Tibial nerve (tissue), 4 donors: ENCODE results near the gene PTPRE. TPM values are rescaled to one million over a fixed set of nuclear protein-coding genes. Genes with fewer than 3 reads are reported as not detected.

Experiments
- DNase-seq, 2 donors: peaks; one replicate each; pipeline ENCODE4 v3.0.0-alpha.2; 2019; ENCODE audit warnings: low spot score in 2 of 2
- H3K27ac ChIP-seq, 4 donors: fragments of 200-600 bp; sonication (generic) in 3 of 4; one replicate each; pipeline ENCODE4 v1.5.1; 2017 to 2019; ENCODE audit warnings: mild to moderate bottlenecking in 1 of 4
- H3K27me3 ChIP-seq, 2 donors: fragments of 200-600 bp; sonication (generic) in 1 of 2; one replicate each; pipeline versions ENCODE4 v1.5.1 to v1.6.0; 2017 to 2019
- H3K36me3 ChIP-seq, 3 donors: fragments of 200-600 bp; sonication (generic); one replicate each; pipeline ENCODE4 v1.5.1; 2018 to 2019
- H3K4me1 ChIP-seq, 4 donors: fragments of 200-600 bp; sonication (generic) in 3 of 4; one replicate each; pipeline ENCODE4 v1.5.1; 2017 to 2019
- H3K4me3 ChIP-seq, 4 donors: fragments of 200-600 bp; sonication (generic) in 3 of 4; one replicate each; pipeline ENCODE4 v1.5.1; 2017 to 2019; ENCODE audit warnings: mild to moderate bottlenecking in 1 of 4, moderate library complexity in 1 of 4
- H3K9me3 ChIP-seq, 4 donors: fragments of 200-600 bp; sonication (generic) in 3 of 4; one replicate each; pipeline ENCODE4 v1.5.1; 2017 to 2019
- EP300 ChIP-seq, 2 donors: sonication (generic); formaldehyde crosslinking; IDR thresholded peaks; one replicate each; pipeline ENCODE4 v1.6.1; 2017; ENCODE audit warnings: antibody characterized with exemption in 2 of 2, mild to moderate bottlenecking in 1 of 2
- POLR2A ChIP-seq, 2 donors: fragments of 450-650 bp; IDR thresholded peaks; one replicate each; pipeline ENCODE4 v1.6.1; 2017; ENCODE audit warnings: antibody characterized with exemption in 2 of 2, mild to moderate bottlenecking in 2 of 2, moderate library complexity in 2 of 2
- WGBS, 2 donors: methylation state at CpG; one replicate each; pipeline ENCODE4 v1.1.5; 2018; 5-methylcytosine and 5-hydroxymethylcytosine counted together
- total RNA-seq, 4 donors: library from RNA; depleted of rRNA; stranded (reverse); fragments of >200 nt; gene quantifications; one replicate each; pipeline ENCODE4 v1.1.0, GENCODE V29; 2016
- TF ChIP-seq, protein P1 (sequence below), 5 experiments: fragments of 200-600 bp in 3 of 5; fragments of 450-650 bp in 2 of 5; sonication (generic) in 3 of 5; IDR thresholded peaks; one replicate each; pipeline ENCODE4 v1.5.1; 2016 to 2019; ENCODE audit warnings: antibody characterized with exemption in 5 of 5, mild to moderate bottlenecking in 3 of 5, moderate library complexity in 2 of 5

Gene PTPRE
- total RNA-seq, 4 donors from 2014 or later, result 19.0 to 38.1 (median 25.8) TPM

DNA sequence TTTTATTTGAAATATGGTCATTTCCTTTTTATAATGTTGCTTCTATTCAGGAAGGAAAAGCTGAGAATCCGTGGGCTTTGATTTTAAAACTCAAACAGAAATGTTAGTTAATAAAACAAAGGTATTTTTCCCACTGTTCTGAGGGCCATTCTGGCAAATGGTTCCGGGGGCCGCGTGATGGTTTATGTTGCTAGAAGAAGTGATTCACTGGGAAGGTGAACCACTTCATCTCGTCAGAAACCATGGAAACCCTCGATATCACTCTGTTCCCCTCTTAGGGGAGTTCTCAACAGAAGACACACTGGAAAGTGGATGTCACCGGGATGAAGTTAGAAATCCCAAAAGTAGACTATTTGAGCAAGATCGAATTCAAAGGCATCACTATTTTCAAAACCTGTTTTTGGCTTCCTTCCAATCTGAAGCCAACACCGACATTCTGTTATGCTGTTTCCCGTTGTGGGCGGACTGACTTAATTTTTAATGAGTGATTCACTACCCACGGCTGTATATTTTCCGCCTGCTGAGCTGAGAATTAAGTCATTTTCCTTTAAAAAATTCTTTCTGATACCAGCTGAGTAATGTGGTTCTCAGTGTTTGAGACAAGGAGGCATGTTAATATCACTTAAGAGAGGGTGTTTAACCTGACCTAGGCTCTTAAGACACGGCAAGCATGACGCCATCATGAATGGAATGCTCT is 84.1 kb downstream of the PTPRE start:
- no peak overlapping the region for H3K4me3 ChIP-seq

GRCh38 chr10:127991543-127992255 is 84.8 kb downstream of the PTPRE start:
- TF ChIP-seq EP300 (IDR thresholded peaks at IDR 0.05), result peak in 1 of 2 donors; percentile 2
- TF ChIP-seq, protein P1, sequence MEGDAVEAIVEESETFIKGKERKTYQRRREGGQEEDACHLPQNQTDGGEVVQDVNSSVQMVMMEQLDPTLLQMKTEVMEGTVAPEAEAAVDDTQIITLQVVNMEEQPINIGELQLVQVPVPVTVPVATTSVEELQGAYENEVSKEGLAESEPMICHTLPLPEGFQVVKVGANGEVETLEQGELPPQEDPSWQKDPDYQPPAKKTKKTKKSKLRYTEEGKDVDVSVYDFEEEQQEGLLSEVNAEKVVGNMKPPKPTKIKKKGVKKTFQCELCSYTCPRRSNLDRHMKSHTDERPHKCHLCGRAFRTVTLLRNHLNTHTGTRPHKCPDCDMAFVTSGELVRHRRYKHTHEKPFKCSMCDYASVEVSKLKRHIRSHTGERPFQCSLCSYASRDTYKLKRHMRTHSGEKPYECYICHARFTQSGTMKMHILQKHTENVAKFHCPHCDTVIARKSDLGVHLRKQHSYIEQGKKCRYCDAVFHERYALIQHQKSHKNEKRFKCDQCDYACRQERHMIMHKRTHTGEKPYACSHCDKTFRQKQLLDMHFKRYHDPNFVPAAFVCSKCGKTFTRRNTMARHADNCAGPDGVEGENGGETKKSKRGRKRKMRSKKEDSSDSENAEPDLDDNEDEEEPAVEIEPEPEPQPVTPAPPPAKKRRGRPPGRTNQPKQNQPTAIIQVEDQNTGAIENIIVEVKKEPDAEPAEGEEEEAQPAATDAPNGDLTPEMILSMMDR (IDR thresholded peaks at IDR 0.05), result no peak
- no peak for TF ChIP-seq POLR2A (IDR thresholded peaks at IDR 0.05)
- Histone ChIP-seq H3K27ac (peak overlapping the region; percentile 56 to 84 (median 68)), H3K4me3 (no peak overlapping the region), H3K4me1 (peaks cover 0 to 54% (median 12%) of the 10 kb centered on the region in 4 donors), H3K27me3 (no peaks in the 10 kb centered on the region), H3K9me3 (no peaks in the 10 kb centered on the region), H3K36me3 (no peaks in the 10 kb centered on the region)
- 58 to 71% methylated on average over 8 of the region's 8 CpGs for WGBS, 2 donors
- DNase-seq, result peak in 1 of 2 donors; percentile 45

More for the DNA sequence above, 84.1 kb downstream of the PTPRE start:
- H3K36me3 ChIP-seq, result no peaks in the 10 kb centered on the region
- no peak for DNase-seq
- TF ChIP-seq POLR2A (IDR thresholded peaks at IDR 0.05), result no peak
- peak in 1 of 2 donors; percentile 64 for TF ChIP-seq EP300 (IDR thresholded peaks at IDR 0.05)
- TF ChIP-seq, protein P1 (IDR thresholded peaks at IDR 0.05), result no peak
- H3K9me3 ChIP-seq, result no peaks in the 10 kb centered on the region
- H3K27ac ChIP-seq, result peak overlapping the region; percentile 27 to 84 (median 68)
- peaks cover 0 to 51% (median 9%) of the 10 kb centered on the region in 4 donors for H3K4me1 ChIP-seq
- WGBS, 2 donors, result 26 to 29% methylated on average over 15 of the region's 15 CpGs
- no peaks in the 10 kb centered on the region for H3K27me3 ChIP-seq

GRCh38 chr10:127992376-127992775 is 85.5 kb downstream of the PTPRE start:
- Histone ChIP-seq H3K27me3 (no peaks in the 10 kb centered on the region), H3K9me3 (no peaks in the 10 kb centered on the region), H3K36me3 (no peaks in the 10 kb centered on the region), H3K4me3 (no peak overlapping the region), H3K27ac (peak overlapping the region; percentile 56 to 84 (median 68)), H3K4me1 (peaks cover 0 to 61% (median 16%) of the 10 kb centered on the region in 4 donors)
- TF ChIP-seq POLR2A (IDR thresholded peaks at IDR 0.05), result no peak
- TF ChIP-seq EP300 (IDR thresholded peaks at IDR 0.05), result no peak
- DNase-seq, result no peak
- WGBS, 2 donors, result 84 to 87% methylated on average over 8 of the region's 8 CpGs

DNA sequence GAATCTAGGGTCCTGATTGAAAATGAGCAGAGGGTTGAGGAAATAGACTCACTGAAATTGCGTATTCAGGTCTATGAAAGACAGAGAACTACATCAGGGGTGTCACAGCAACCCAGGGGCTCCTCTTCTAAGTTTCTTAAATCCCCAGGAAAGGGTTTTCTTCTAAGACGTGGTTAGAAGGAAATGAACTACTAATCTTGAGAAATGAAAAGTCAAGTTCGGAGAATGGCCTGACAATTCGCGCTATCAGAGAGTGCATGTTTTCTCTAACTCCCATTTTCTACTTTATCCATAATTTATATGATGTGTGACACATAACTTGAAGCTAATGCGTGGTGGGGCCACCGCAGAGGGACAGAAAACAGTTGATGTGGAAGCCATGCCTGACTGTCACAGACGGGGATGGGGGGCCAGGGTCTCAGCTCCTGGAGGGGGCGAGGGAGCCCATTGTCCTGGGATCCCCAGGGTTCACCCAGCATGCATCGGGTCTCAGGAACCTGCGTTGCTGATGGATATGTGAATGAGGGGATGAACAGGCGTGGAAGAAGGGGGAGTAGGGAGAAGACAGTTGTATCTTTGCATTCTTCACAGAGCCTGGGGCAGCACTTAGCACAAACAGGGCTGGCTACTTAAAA is 86.3 kb downstream of the PTPRE start:
- Histone ChIP-seq H3K4me1 (peaks cover 0 to 69% (median 17%) of the 10 kb centered on the region in 4 donors), H3K27ac (peak overlapping the region in 1 of 4 donors; percentile 79), H3K27me3 (no peaks in the 10 kb centered on the region), H3K4me3 (no peak overlapping the region), H3K9me3 (no peaks in the 10 kb centered on the region), H3K36me3 (no peaks in the 10 kb centered on the region)
- DNase-seq, result no peak
- 88 to 90% methylated on average over 12 of the region's 12 CpGs for WGBS, 2 donors
- TF ChIP-seq, protein P1 (IDR thresholded peaks at IDR 0.05), result no peak
- TF ChIP-seq EP300 (IDR thresholded peaks at IDR 0.05) (no peak), POLR2A (IDR thresholded peaks at IDR 0.05) (no peak)

- DNase-seq, result no peak
- TF ChIP-seq EP300 (IDR thresholded peaks at IDR 0.05), result no peak
- TF ChIP-seq, protein P1 (IDR thresholded peaks at IDR 0.05), result no peak
- TF ChIP-seq POLR2A (IDR thresholded peaks at IDR 0.05), result no peak
- H3K27ac ChIP-seq, result peak overlapping the region in 3 of 4 donors; percentile 54 to 84 (median 61)
- no peak overlapping the region for H3K4me3 ChIP-seq
- 88 to 94% methylated on average over 6 of the region's 6 CpGs for WGBS, 2 donors
- peaks cover 0 to 52% (median 16%) of the 10 kb centered on the region in 4 donors for H3K4me1 ChIP-seq
- H3K27me3 ChIP-seq, result no peaks in the 10 kb centered on the region
- H3K9me3 ChIP-seq, result no peaks in the 10 kb centered on the region
- H3K36me3 ChIP-seq, result no peaks in the 10 kb centered on the region
These were observed 89.0 kb downstream of the PTPRE start for GRCh38 chr10:127995939-127996338.
